Small intestine (tissue), 7 donors: ENCODE data around the gene RAB17. TPM values are rescaled to one million over a fixed set of nuclear protein-coding genes. Genes with fewer than 3 reads are reported as not detected.

Experiments
- DNase-seq, 2 donors: peaks; one replicate each; pipeline versions ENCODE4 v3.0.0 to v3.0.0-alpha.2; 2013
- FAIRE-seq: peaks from 2 replicates; lab custom pipeline; 2012; peaks lifted over from hg19 to GRCh38; lab: Jason Lieb, UNC
- H3K27ac ChIP-seq, 3 donors: one replicate each; pipeline ENCODE4 v1.5.1; 2013; ENCODE audit warnings: low read length in 2 of 3, mild to moderate bottlenecking in 2 of 3, control low read depth in 1 of 3, inconsistent platforms in 1 of 3, low read depth in 1 of 3, moderate library complexity in 1 of 3
- H3K27me3 ChIP-seq, 3 donors: one replicate each; pipeline ENCODE4 v1.6.1; 2013; ENCODE audit warnings: low read length in 3 of 3, inconsistent platforms in 1 of 3; ENCODE audit not compliant: control insufficient read depth in 3 of 3, insufficient read depth in 3 of 3
- H3K36me3 ChIP-seq, 3 donors: one replicate each; pipeline ENCODE4 v1.6.1; 2013; ENCODE audit warnings: low read length in 3 of 3, inconsistent platforms in 1 of 3, low read depth in 1 of 3, mild to moderate bottlenecking in 1 of 3, moderate library complexity in 1 of 3; ENCODE audit not compliant: control insufficient read depth in 3 of 3, insufficient read depth in 2 of 3
- H3K4me1 ChIP-seq, 3 donors: one replicate each; pipeline ENCODE4 v1.6.1; 2013; ENCODE audit warnings: low read length in 2 of 3, inconsistent platforms in 1 of 3, low read depth in 1 of 3, mild to moderate bottlenecking in 1 of 3, moderate library complexity in 1 of 3; ENCODE audit not compliant: control insufficient read depth in 3 of 3, insufficient read depth in 2 of 3
- H3K4me3 ChIP-seq, 3 donors: one replicate each; pipeline ENCODE4 v1.5.1; 2013; ENCODE audit warnings: low read length in 3 of 3, control low read depth in 1 of 3, inconsistent platforms in 1 of 3, low read depth in 1 of 3, mild to moderate bottlenecking in 1 of 3, moderate library complexity in 1 of 3
- H3K9me3 ChIP-seq, 2 donors: one replicate each; pipeline ENCODE4 v1.6.1; 2013; ENCODE audit warnings: low read depth in 1 of 2, low read length in 1 of 2; ENCODE audit not compliant: control insufficient read depth in 2 of 2, insufficient read depth in 1 of 2
- WGBS, 3 donors: extraction: QIAGEN DNeasy Blood & Tissue Kit; methylation state at CpG; one replicate each; pipeline ENCODE4 v1.1.7; 2013; 5-methylcytosine and 5-hydroxymethylcytosine counted together
- polyA plus RNA-seq, 4 donors: library from polyadenylated mRNA; stranded (reverse) in 3 of 4; unstranded in 1 of 4; fragments of 200-250 nt in 3 of 4; fragments of 120-200 nt in 1 of 4; gene quantifications; one replicate each; pipeline versions ENCODE4 v1.2.1 to v1.2.3, GENCODE V29; 2013
- donor health status: healthy with polysubstance abuse.
- donor health status: control.
- donor health status: control.
- donor health status: Bipolar disorder and iron deficiency.
- donor health status: healthy.

RAB17 gene
- polyA plus RNA-seq, 4 donors, result 52.8 to 613 (median 354) TPM

DNA sequence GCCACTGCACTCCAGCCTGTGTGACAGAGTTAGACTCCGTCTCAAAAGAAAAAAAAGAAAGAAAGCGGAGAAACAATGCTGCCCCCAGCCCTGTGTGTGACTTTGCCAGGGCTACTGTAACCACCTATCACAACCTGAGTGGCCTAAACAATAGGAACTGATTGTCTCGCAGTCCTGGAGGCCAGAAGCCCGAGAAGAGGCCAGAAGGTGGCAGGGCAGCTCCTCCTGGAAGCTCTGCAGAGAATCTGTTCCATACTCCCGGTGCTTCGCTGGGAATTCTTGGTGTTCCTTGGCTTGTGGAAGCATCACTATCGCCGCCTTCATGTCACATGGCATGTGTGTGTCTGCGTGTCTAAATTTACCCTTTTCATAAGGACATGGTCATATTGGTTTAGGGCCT, 14.4 kb upstream of the RAB17 start:
- Histone ChIP-seq H3K4me1 (peaks cover 0 to 42% (median 0%) of the 10 kb centered on the region in 3 donors), H3K4me3 (no peak overlapping the region), H3K36me3 (no peaks in the 10 kb centered on the region), H3K27me3 (no peaks in the 10 kb centered on the region), H3K9me3 (peaks cover 0 to 3% of the 10 kb centered on the region in 2 donors), H3K27ac (no peak overlapping the region)
- 79 to 91% (median 88%) methylated on average over 8 to 9 of the region's 9 CpGs for WGBS, 3 donors
- DNase-seq (peak in 1 of 2 donors; percentile 39), FAIRE-seq (no peak)

DNA sequence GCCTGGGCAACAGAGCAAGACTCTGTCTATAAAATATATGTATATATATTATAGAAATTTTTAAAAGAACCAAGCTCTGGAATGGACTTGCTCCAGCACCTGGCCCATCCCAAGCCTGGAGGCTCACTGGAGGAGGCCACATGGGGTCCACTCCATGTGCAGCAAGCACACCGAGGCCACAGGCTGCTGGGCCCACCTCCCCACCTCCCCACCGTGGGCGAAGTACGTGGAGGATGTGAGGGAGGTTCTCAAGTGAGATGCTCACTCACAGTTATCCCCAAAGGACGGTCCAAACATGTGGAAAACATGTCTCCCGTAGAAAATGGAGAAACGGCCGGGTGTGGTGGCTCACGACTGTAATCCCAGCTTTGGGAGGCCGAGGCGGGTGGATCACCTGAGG, 13.9 kb upstream of the RAB17 start:
- peaks cover 0 to 3% of the 10 kb centered on the region in 2 donors for H3K9me3 ChIP-seq
- no peaks in the 10 kb centered on the region for H3K27me3 ChIP-seq
- no peaks in the 10 kb centered on the region for H3K36me3 ChIP-seq
- no peak overlapping the region for H3K4me3 ChIP-seq
- WGBS, 3 donors, result 90 to 93% (median 93%) methylated on average over 11 of the region's 11 CpGs
- H3K4me1 ChIP-seq, result peaks cover 0 to 44% (median 0%) of the 10 kb centered on the region in 3 donors
- FAIRE-seq (no peak), DNase-seq (no peak)
- H3K27ac ChIP-seq, result peak overlapping the region in 2 of 3 donors; percentile 33 to 64

DNA sequence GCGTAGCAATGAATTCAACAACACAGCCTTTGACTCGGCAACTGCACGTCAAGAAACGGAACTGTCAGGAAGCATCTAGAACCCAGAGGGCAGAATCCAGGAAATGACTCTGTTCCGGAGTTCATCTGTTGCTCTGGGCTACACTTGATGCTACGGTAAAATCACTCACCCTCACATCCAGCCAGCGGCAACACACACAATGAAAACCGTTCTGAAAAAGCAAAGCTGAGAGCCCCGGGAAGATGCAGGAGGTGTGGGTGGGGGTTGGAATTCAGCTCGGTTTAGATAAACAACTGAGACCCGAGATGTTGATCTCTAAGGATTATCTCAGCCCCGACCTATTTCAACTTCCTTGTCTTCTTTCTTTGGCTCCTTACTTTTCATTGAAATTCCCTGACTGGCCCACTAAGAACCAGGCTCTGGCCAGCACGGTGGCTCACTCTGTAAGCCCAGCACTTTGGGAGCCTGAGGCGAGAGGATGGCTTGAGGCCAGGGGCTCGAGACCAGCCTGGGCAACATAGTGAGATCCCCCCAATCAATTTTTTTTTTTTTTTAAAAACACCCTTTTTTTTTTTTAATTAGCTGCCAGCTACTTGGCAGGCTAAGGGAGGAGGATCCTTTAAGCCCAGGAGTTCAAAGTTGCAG, 13.3 kb upstream of the RAB17 start:
- Histone ChIP-seq H3K4me3 (no peak overlapping the region), H3K36me3 (no peaks in the 10 kb centered on the region), H3K4me1 (peaks cover 0 to 44% (median 0%) of the 10 kb centered on the region in 3 donors), H3K27ac (peak overlapping the region in 2 of 3 donors; percentile 66 to 80), H3K9me3 (peaks cover 0 to 3% of the 10 kb centered on the region in 2 donors), H3K27me3 (no peaks in the 10 kb centered on the region)
- peak; percentile 37 to 56 for DNase-seq
- 23 to 42% (median 41%) methylated on average over 15 of the region's 15 CpGs for WGBS, 3 donors
- no peak for FAIRE-seq

DNA sequence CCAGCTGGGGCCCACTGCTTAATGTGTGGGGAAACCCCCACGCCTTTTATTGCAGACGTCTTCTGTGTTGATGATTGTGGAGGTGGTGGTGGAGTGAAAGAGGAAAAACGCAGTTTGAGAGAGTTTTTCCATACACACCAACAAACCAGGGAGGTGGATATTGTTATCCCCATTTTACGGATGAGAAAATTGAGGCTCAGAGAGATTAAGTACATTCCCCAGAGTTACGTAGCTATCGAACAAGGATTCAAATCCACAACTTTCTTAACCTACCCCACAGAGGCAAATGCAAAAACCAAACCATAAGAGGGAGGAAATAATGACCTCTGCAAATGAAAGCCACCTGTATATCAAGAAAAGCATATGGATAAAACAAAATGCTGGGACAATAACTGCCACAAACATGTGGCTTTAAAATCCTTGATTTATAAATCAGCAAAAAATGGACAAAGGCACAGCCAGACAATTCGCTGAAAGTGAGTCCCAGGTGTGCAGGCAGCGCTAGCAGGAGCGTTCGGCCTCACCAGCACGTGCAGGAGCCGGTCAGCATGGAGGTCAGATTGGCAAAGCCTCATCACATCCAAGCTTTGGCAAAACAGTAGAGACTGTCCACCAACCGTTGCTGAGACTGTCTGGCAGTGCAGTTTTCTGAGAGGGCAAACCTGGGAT, 12.6 kb upstream of the RAB17 start:
- 79 to 87% (median 86%) methylated on average over 13 of the region's 13 CpGs for WGBS, 3 donors
- Histone ChIP-seq H3K27me3 (no peaks in the 10 kb centered on the region), H3K27ac (peak overlapping the region in 2 of 3 donors; percentile 66 to 80), H3K4me1 (peaks cover 0 to 44% (median 0%) of the 10 kb centered on the region in 3 donors), H3K4me3 (no peak overlapping the region), H3K36me3 (no peaks in the 10 kb centered on the region), H3K9me3 (peaks cover 0 to 3% of the 10 kb centered on the region in 2 donors)
- FAIRE-seq, result no peak
- DNase-seq, result no peak

DNA sequence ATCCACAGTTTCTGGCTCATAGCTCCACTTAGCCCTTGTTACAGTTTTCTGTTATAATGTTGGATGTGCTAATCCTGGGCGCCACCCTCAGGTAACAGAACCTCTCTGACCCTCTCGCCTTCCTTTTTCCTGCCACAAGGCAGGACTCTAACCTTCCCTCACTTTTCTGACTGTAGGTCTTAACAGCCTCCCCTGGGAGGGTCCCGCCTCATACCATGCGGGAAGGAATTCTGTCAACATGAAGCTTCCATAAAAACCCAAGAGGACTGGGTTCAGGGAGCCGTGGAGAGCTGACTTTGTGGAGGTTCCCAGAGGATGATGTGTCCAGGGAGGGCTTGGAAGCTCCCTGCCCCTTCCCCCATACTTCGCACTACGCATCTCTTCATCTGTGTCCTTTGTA, 11.9 kb upstream of the RAB17 start:
- FAIRE-seq, result no peak
- WGBS, 3 donors, result 84 to 92% (median 90%) methylated on average over 7 of the region's 7 CpGs

DNA sequence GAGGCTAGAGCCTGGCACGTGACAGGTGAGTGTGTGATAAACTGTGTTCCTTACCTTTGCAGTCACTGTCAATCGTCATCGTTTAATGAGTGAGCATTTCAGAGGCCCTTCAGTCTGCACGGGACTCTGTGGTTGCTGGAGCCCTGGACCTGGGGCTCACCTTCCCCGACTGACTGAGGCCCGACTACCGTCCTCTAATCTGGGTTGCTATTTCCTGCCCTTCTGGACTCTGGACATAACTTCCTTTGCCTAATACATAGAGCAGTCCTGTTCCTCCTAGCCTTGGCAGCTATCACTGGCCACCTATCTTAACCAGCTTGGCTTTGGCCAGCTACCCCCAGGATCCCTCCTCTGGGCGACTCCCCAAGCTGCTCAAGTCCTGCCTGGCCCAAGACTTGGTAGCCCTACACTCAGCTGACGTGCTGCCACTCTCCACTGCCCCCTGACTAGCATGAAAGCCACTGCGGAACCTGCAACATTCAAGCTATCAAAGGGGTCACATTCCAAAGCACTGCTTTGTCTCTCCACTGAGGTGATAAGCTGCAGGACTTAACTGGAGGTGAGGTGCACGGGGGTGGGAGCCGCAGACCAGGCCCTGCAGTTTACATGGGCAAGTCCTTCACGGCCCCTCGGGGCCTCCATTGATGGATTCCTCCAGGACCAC, 11.1 kb upstream of the RAB17 start:
- Histone ChIP-seq H3K27me3 (no peaks in the 10 kb centered on the region), H3K4me1 (peaks cover 0 to 50% (median 0%) of the 10 kb centered on the region in 3 donors), H3K4me3 (no peak overlapping the region), H3K9me3 (peaks cover 0 to 3% of the 10 kb centered on the region in 2 donors), H3K36me3 (no peaks in the 10 kb centered on the region), H3K27ac (peak overlapping the region in 1 of 3 donors; percentile 86)
- WGBS, 3 donors, result 71 to 76% (median 73%) methylated on average over 14 of the region's 14 CpGs
- DNase-seq (peak; percentile 74 to 87), FAIRE-seq (no peak)

More for the DNA sequence above, 11.9 kb upstream of the RAB17 start:
- H3K27ac ChIP-seq, result peak overlapping the region in 1 of 3 donors; percentile 86
- no peaks in the 10 kb centered on the region for H3K27me3 ChIP-seq
- H3K9me3 ChIP-seq, result peaks cover 0 to 3% of the 10 kb centered on the region in 2 donors
- DNase-seq, result no peak
- H3K36me3 ChIP-seq, result no peaks in the 10 kb centered on the region
- peaks cover 0 to 44% (median 0%) of the 10 kb centered on the region in 3 donors for H3K4me1 ChIP-seq
- H3K4me3 ChIP-seq, result no peak overlapping the region

DNA sequence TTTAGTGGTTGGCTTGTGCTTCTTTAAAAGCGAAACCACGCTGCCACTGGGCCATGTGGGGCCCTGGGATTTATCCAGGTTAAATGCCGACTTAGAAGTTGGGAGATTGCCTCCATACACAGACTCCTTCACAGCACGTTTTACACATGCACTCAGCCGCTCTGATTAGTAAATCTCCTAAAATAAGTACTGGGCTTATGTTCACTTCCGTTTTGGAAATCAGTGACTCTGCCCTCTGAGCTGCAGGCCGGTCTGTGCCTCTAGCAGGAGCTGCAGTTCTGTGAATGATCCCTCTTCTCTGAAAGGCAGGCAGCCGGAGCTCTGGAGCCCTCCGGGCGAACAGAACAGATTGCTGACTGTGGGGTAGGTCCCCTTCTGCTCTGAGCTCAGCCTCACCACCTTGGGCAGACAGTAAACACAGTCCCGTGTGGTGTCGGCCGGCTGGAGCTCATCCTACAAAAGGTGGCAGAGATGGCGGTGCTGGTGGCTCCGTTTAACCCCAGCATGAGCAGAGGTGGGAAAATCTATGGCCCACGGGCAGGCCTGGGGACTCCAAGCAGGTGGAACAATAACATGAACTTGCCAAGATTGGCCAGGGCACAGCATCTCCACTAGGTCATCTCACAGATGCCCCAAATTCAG, 9.8 kb upstream of the RAB17 start:
- Histone ChIP-seq H3K4me1 (peaks cover 0 to 60% (median 0%) of the 10 kb centered on the region in 3 donors), H3K27me3 (no peaks in the 10 kb centered on the region), H3K27ac (peak overlapping the region in 2 of 3 donors; percentile 22 to 86), H3K9me3 (peaks cover 0 to 3% of the 10 kb centered on the region in 2 donors), H3K36me3 (no peaks in the 10 kb centered on the region), H3K4me3 (no peak overlapping the region)
- FAIRE-seq (no peak), DNase-seq (no peak)
- 59 to 73% (median 60%) methylated on average over 16 of the region's 16 CpGs for WGBS, 3 donors
